DOHH2 (cell line): Measurements from ENCODE around the gene ARRDC2.

ENCODE experiments used
- H3F3A ChIP-seq: fragments of 200-600 bp; sonication (generic), shearing (Covaris generic); 2 replicates; pipeline ENCODE4 v1.6.0; 2016; ENCODE audit warnings: antibody characterized with exemption, mild to moderate bottlenecking; ENCODE audit not compliant: control insufficient read depth, insufficient read depth
- H3K27ac ChIP-seq: fragments of 200-600 bp; sonication (generic); 2 replicates; pipeline ENCODE4 v1.5.1; 2014; ENCODE audit warnings: low read depth, mild to moderate bottlenecking, low read length, moderate library complexity
- H3K27me3 ChIP-seq: fragments of 200-600 bp; sonication (generic); 2 replicates; pipeline ENCODE4 v1.6.1; 2014; ENCODE audit warnings: mild to moderate bottlenecking, low read length, mixed read lengths; ENCODE audit not compliant: control insufficient read depth
- H3K36me3 ChIP-seq: fragments of 200-600 bp; sonication (generic); 2 replicates; pipeline ENCODE4 v1.6.1; 2014; ENCODE audit warnings: mild to moderate bottlenecking, low read length, moderate library complexity, mixed read lengths; ENCODE audit not compliant: control insufficient read depth
- H3K4me1 ChIP-seq: fragments of 200-600 bp; sonication (generic); 2 replicates; pipeline ENCODE4 v1.6.1; 2014; ENCODE audit warnings: mild to moderate bottlenecking, low read length, mixed read lengths; ENCODE audit not compliant: control insufficient read depth
- H3K4me2 ChIP-seq: fragments of 200-600 bp; sonication (generic); 2 replicates; pipeline ENCODE4 v1.6.0; 2014; ENCODE audit warnings: mild to moderate bottlenecking, low read length, moderate library complexity
- H3K4me3 ChIP-seq: fragments of 200-600 bp; sonication (generic); 2 replicates; pipeline ENCODE4 v1.5.1; 2014; ENCODE audit warnings: mild to moderate bottlenecking, low read length, mixed read lengths
- H3K79me2 ChIP-seq: fragments of 200-600 bp; sonication (generic); 2 replicates; pipeline ENCODE4 v1.6.1; 2014; ENCODE audit warnings: mild to moderate bottlenecking, low read length, mixed read lengths; ENCODE audit not compliant: control insufficient read depth
- H3K9me2 ChIP-seq: fragments of 200-600 bp; sonication (generic); replicated peaks from 2 replicates; pipeline ENCODE4 v1.6.1; 2014; ENCODE audit warnings: mild to moderate bottlenecking, low read length, mixed read lengths; ENCODE audit not compliant: control insufficient read depth
- H3K9me3 ChIP-seq: fragments of 200-600 bp; sonication (generic); 2 replicates; pipeline ENCODE4 v1.6.1; 2014; ENCODE audit warnings: antibody characterized with exemption, low read length, mixed read lengths; ENCODE audit not compliant: control insufficient read depth, insufficient read depth
- H4K20me1 ChIP-seq: fragments of 200-600 bp; sonication (generic); 2 replicates; pipeline ENCODE4 v1.6.0; 2014; ENCODE audit warnings: low read depth, mild to moderate bottlenecking, antibody characterized with exemption, low read length, moderate library complexity; ENCODE audit not compliant: control insufficient read depth, insufficient read depth
- EZH2phosphoT487 ChIP-seq: fragments of 200-600 bp; sonication (generic); IDR thresholded peaks from 2 replicates; pipeline ENCODE4 v1.6.1; 2017; ENCODE audit warnings: borderline replicate concordance, mild to moderate bottlenecking, antibody characterized with exemption, low read length, moderate library complexity, mixed read lengths
- TF ChIP-seq, protein P1 (sequence below): fragments of 200-600 bp; sonication (generic); IDR thresholded peaks from one replicate; pipeline ENCODE4 v1.5.1; 2014; ENCODE audit warnings: antibody characterized with exemption, mild to moderate bottlenecking, low read depth, low read length; ENCODE audit not compliant: poor library complexity, severe bottlenecking

Gene ARRDC2

DNA sequence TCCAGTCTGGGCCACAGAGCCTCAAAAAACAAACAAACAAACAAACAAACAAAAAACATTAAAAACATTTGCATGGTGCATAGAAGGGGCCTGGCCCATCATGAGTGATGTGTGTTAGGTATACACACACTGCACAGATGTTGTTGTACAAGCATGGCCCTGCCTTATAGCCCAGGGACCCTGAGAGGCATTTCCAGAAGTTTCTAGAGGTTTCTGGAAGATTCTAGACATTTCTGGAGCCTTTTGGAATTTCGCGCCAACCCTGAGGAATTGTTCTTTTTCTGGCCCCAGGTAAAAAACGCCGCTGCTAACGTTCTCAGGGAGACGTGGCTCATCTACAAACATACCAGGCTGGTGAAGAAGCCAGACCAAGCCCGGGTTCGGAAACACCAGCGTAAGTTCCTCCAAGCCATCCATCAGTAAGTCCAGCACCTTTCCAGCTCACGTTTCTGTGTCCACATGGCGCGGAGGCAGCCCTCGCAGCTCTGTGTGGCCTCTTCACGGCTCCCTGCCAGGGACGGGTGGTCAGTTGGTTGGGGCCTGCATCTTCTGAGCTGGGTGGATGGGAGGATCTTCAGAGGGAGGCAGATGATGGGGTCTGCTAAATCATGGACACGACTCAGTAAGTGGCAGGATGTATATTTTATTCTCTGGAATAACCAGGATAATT lies 18.4 kb upstream of the ARRDC2 start:
- no peaks in the 10 kb centered on the region for H3K9me3 ChIP-seq
- H3K36me3 ChIP-seq, result no peaks in the 10 kb centered on the region
- no peaks in the 10 kb centered on the region for H3K27me3 ChIP-seq
- peaks cover 10% of the 10 kb centered on the region for H3K4me1 ChIP-seq
- H3K79me2 ChIP-seq, result no peaks in the 10 kb centered on the region
- no peak overlapping the region for H3K4me3 ChIP-seq
- no peaks in the 10 kb centered on the region for H3K9me2 ChIP-seq
- no peaks in the 10 kb centered on the region for H4K20me1 ChIP-seq
- H3K27ac ChIP-seq, result no peak overlapping the region
- TF ChIP-seq, protein P1, sequence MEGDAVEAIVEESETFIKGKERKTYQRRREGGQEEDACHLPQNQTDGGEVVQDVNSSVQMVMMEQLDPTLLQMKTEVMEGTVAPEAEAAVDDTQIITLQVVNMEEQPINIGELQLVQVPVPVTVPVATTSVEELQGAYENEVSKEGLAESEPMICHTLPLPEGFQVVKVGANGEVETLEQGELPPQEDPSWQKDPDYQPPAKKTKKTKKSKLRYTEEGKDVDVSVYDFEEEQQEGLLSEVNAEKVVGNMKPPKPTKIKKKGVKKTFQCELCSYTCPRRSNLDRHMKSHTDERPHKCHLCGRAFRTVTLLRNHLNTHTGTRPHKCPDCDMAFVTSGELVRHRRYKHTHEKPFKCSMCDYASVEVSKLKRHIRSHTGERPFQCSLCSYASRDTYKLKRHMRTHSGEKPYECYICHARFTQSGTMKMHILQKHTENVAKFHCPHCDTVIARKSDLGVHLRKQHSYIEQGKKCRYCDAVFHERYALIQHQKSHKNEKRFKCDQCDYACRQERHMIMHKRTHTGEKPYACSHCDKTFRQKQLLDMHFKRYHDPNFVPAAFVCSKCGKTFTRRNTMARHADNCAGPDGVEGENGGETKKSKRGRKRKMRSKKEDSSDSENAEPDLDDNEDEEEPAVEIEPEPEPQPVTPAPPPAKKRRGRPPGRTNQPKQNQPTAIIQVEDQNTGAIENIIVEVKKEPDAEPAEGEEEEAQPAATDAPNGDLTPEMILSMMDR, result no peak
- TF ChIP-seq EZH2phosphoT487, result no peak
- H3F3A ChIP-seq, result no peaks in the 10 kb centered on the region
- H3K4me2 ChIP-seq, result no peak overlapping the region

DNA sequence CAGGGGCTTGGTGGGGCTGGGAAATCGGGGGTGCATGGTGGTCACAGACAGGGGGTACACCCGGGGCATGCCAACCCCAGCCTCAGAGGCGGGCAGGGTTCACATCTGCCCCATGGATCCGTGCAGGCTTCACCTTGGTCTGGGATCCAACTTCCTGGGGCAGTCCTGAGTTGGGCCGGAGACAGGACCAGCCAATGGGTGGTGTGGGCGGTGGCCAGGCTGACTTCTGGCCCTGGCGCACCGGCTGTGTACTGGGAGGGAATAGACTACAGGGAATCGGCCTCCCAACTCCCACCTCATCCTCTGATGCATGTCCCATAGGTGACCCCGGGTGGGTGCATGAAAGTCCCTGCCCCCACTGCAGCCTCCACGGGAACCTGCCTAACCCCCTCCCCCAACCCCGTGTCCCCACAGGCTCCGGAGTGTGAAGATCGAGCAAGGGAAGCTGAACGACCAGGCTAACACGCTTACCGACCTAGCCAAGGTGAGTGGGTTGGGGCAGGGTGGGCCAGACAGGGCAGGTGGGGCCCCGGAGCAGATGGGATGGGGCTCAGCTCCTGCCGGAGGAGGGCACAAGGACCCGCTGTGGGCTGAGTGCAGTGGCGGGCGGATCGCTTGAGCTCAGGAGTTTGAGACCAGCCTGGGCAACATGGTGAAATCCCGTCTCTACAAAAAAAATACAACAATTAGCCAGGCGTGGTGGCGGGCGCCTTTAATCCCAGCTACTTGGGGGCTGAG lies 14.7 kb upstream of the ARRDC2 start:
- no peaks in the 10 kb centered on the region for H3K36me3 ChIP-seq
- H3K27me3 ChIP-seq, result no peaks in the 10 kb centered on the region
- H3K27ac ChIP-seq, result no peak overlapping the region
- no peaks in the 10 kb centered on the region for H3K9me2 ChIP-seq
- H4K20me1 ChIP-seq, result no peaks in the 10 kb centered on the region
- H3K4me2 ChIP-seq, result no peak overlapping the region
- H3K9me3 ChIP-seq, result no peaks in the 10 kb centered on the region
- peaks cover 17% of the 10 kb centered on the region for H3K4me1 ChIP-seq
- no peak for TF ChIP-seq EZH2phosphoT487
- TF ChIP-seq, protein P1, result no peak
- no peaks in the 10 kb centered on the region for H3F3A ChIP-seq
- no peak overlapping the region for H3K4me3 ChIP-seq
- no peaks in the 10 kb centered on the region for H3K79me2 ChIP-seq

DNA sequence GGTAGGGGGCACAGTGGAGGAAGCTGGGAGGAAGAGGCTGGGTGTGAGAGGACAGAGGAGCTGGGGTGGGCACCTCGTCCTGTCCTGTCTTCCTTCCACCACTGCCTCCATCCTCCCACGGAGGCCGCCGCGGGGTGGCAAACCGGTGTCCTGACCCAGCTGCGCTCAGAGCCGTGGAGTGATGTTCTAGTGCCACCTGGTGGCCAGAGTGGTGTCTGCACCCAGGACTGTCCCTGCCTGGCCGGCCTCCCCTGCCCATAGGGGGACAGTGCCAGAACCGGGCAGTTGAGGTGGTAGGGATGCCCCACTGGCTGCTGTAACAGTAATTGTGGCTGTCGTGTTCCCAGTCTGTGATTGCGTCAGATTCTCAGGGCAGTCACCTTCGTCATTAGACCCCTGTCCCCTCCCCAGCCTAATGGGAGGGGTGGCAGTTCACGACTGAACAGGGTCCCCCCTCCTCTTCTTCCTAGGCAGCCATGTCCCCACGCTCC lies 11.1 kb upstream of the ARRDC2 start:
- H3K27me3 ChIP-seq, result no peaks in the 10 kb centered on the region
- peaks cover 33% of the 10 kb centered on the region for H3K4me1 ChIP-seq
- H3K36me3 ChIP-seq, result no peaks in the 10 kb centered on the region
- no peaks in the 10 kb centered on the region for H3K9me3 ChIP-seq
- TF ChIP-seq EZH2phosphoT487, result no peak
- TF ChIP-seq, protein P1, result peak; percentile 98
- H3K4me3 ChIP-seq, result peak overlapping the region; percentile 72
- H3F3A ChIP-seq, result peaks cover 2% of the 10 kb centered on the region; the same call in 1 of the 2 replicates
- H3K4me2 ChIP-seq, result peak overlapping the region; percentile 66
- peaks cover 6% of the 10 kb centered on the region for H3K79me2 ChIP-seq
- no peaks in the 10 kb centered on the region for H4K20me1 ChIP-seq
- peak overlapping the region; percentile 55; the same call in 1 of the 2 replicates for H3K27ac ChIP-seq
- H3K9me2 ChIP-seq, result no peaks in the 10 kb centered on the region
